Transverse colon (tissue), 4 donors: Measurements from ENCODE around the gene ELK4. TPM values are rescaled to one million over a fixed set of nuclear protein-coding genes. Genes with fewer than 3 reads are reported as not detected.

Experiments
- DNase-seq: peaks from one replicate; pipeline ENCODE4 v3.0.0-alpha.2; 2019
- H3K27ac ChIP-seq, 4 donors: fragments of 200-600 bp; sonication (generic); 2 replicates each; pipeline ENCODE4 v1.5.1; 2016 to 2018; ENCODE audit warnings: inconsistent platforms in 4 of 4
- H3K27me3 ChIP-seq: fragments of 200-600 bp; sonication (generic); 2 replicates; pipeline ENCODE4 v1.5.1; 2017; ENCODE audit warnings: inconsistent platforms
- H3K36me3 ChIP-seq, 4 donors: fragments of 200-600 bp; sonication (generic); 2 replicates each; pipeline ENCODE4 v1.5.1; 2017 to 2019; ENCODE audit warnings: inconsistent platforms in 4 of 4
- H3K4me1 ChIP-seq, 4 donors: fragments of 200-600 bp; sonication (generic); 2 replicates each; pipeline ENCODE4 v1.5.1; 2017 to 2020; ENCODE audit warnings: inconsistent platforms in 4 of 4
- H3K4me3 ChIP-seq, 4 donors: fragments of 200-600 bp; sonication (generic); 1 replicate in 1 of 4; 2 replicates in 3 of 4; pipeline versions ENCODE4 v1.5.1 to v1.6.1; 2017 to 2019; ENCODE audit warnings: inconsistent platforms in 4 of 4
- H3K9me3 ChIP-seq, 2 donors: fragments of 200-600 bp; sonication (generic); 2 replicates each; pipeline ENCODE4 v1.5.1; 2017 to 2019; ENCODE audit warnings: inconsistent platforms in 2 of 2
- CTCF ChIP-seq, 5 experiments: fragments of 200-600 bp in 3 of 5; fragments of 450-650 bp in 2 of 5; sonication (generic) in 3 of 5; IDR thresholded peaks; 1 replicate in 2 of 5; 2 replicates in 3 of 5; pipeline ENCODE4 v1.5.1; 2016 to 2017; ENCODE audit warnings: antibody characterized with exemption in 5 of 5, inconsistent platforms in 3 of 5, mild to moderate bottlenecking in 2 of 5, moderate library complexity in 1 of 5
- EP300 ChIP-seq: sonication (generic); formaldehyde crosslinking; IDR thresholded peaks from one replicate; pipeline ENCODE4 v1.6.1; 2017; ENCODE audit warnings: antibody characterized with exemption, low read depth
- POLR2A ChIP-seq: fragments of 450-650 bp; IDR thresholded peaks from one replicate; pipeline ENCODE4 v1.6.1; 2016; ENCODE audit warnings: antibody characterized with exemption, mild to moderate bottlenecking, moderate library complexity
- POLR2AphosphoS5 ChIP-seq, 3 donors: sonication (generic); formaldehyde crosslinking; IDR thresholded peaks; one replicate each; pipeline ENCODE4 v1.6.1; 2016; ENCODE audit warnings: antibody characterized with exemption in 3 of 3
- WGBS, 2 donors: methylation state at CpG; one replicate each; pipeline ENCODE4 v1.1.5; 2018; ENCODE audit warnings: low coverage in 1 of 2; 5-methylcytosine and 5-hydroxymethylcytosine counted together
- in situ Hi-C, 4 donors: fragments of 200-750 bp; cut with MboI; loops; one replicate each; pipeline versions ENCODE4 v1.15.0 to v1.15.1; 2017; ENCODE audit warnings: low sequenced_read_pairs in 3 of 4, low pct_ligation_motif_present in 1 of 4, low pct_unique_long_range_greater_than_20kb in 1 of 4
- intact Hi-C: fragments of 100-400 bp; cut with DNase I; formaldehyde crosslinking; loops from one replicate; pipeline ENCODE4 v1.15.1; 2023; ENCODE audit warnings: low total_unique reads
- total RNA-seq, 4 donors: library from RNA; depleted of rRNA; stranded (reverse); fragments of >200 nt; gene quantifications; one replicate each; pipeline ENCODE4 v1.1.0, GENCODE V29; 2016

The ELK4 gene
- total RNA-seq, 4 donors from 2014 or later = 16.0 to 24.1 (median 19.7) TPM

GRCh38 chr1:205590457-205590768 lies 41.4 kb downstream of the ELK4 start:
- intact Hi-C loops (no loop called here), in situ Hi-C loops (loop anchor here in 2 of 4 donors (5.0 to 10.0 kb wide), 2 partner anchors 47 to 64 kb away; no protein-coding TSS in a partner anchor)
- WGBS, 2 donors = 17 to 63% methylated on average over 1 to 5 of the region's 5 CpGs
- Histone ChIP-seq H3K27me3 (no peaks in the 10 kb centered on the region), H3K4me1 (peaks cover 7 to 47% (median 20%) of the 10 kb centered on the region in 4 donors), H3K36me3 (no peaks in the 10 kb centered on the region), H3K9me3 (no peaks in the 10 kb centered on the region), H3K4me3 (no peak overlapping the region), H3K27ac (peak overlapping the region; percentile 62 to 75 (median 70))
- TF ChIP-seq POLR2A (no peak), EP300 (no peak), POLR2AphosphoS5 (IDR thresholded peaks at IDR 0.05) (no peak), CTCF (IDR thresholded peaks at IDR 0.05) (no peak)
- no peak for DNase-seq

- Histone ChIP-seq H3K27me3 (no peaks in the 10 kb centered on the region), H3K9me3 (no peaks in the 10 kb centered on the region), H3K27ac (peak overlapping the region; percentile 62 to 75 (median 70)), H3K4me3 (no peak overlapping the region), H3K4me1 (peaks cover 7 to 53% (median 24%) of the 10 kb centered on the region in 4 donors), H3K36me3 (no peaks in the 10 kb centered on the region)
- DNase-seq = no peak
- in situ Hi-C loops = loop anchor here in 3 of 4 donors (5.0 to 10.0 kb wide), 2 partner anchors 47 to 65 kb away; no protein-coding TSS in a partner anchor
- intact Hi-C loops = loop anchor here (10.0 kb wide), 1 partner anchor 45 kb away; the partner anchor contains the start of gene ELK4
- WGBS, 2 donors = 64 to 66% methylated on average over 3 to 7 of the region's 7 CpGs
- TF ChIP-seq EP300 = no peak
- TF ChIP-seq CTCF (IDR thresholded peaks at IDR 0.05) = no peak
- no peak for TF ChIP-seq POLR2AphosphoS5 (IDR thresholded peaks at IDR 0.05)
- no peak for TF ChIP-seq POLR2A
These were observed 42.0 kb downstream of the ELK4 start for GRCh38 chr1:205589618-205590456.

- intact Hi-C loops (loop anchor here (10.0 kb wide), 1 partner anchor 46 kb away; the partner anchor contains the start of gene ELK4), in situ Hi-C loops (loop anchor here in 1 of 4 donors (5.0 kb wide), 1 partner anchor 48 kb away; no protein-coding TSS in a partner anchor)
- TF ChIP-seq POLR2A (no peak), CTCF (IDR thresholded peaks at IDR 0.05) (no peak), EP300 (no peak), POLR2AphosphoS5 (IDR thresholded peaks at IDR 0.05) (no peak)
- H3K4me1 ChIP-seq = peaks cover 7 to 56% (median 24%) of the 10 kb centered on the region in 4 donors
- no peaks in the 10 kb centered on the region for H3K36me3 ChIP-seq
- WGBS, 2 donors = 85 to 93% methylated on average over 5 to 7 of the region's 7 CpGs
- DNase-seq = no peak
- H3K27me3 ChIP-seq = no peaks in the 10 kb centered on the region
- H3K4me3 ChIP-seq = no peak overlapping the region
- no peak overlapping the region for H3K27ac ChIP-seq
- no peaks in the 10 kb centered on the region for H3K9me3 ChIP-seq
These were observed 42.8 kb downstream of the ELK4 start for GRCh38 chr1:205589046-205589445.

- intact Hi-C loops = loop anchor here (10.0 kb wide), 1 partner anchor 46 kb away; the partner anchor contains the start of gene ELK4
- 22% methylated on average over 6 of the region's 6 CpGs; no CpG with 5 or more reads in 1 of the 2 donors for WGBS, 2 donors
- Histone ChIP-seq H3K9me3 (no peaks in the 10 kb centered on the region), H3K4me1 (peaks cover 7 to 56% (median 24%) of the 10 kb centered on the region in 4 donors), H3K4me3 (no peak overlapping the region), H3K36me3 (no peaks in the 10 kb centered on the region), H3K27me3 (no peaks in the 10 kb centered on the region), H3K27ac (peak overlapping the region in 2 of 4 donors; percentile 3 to 35)
- in situ Hi-C loops = loop anchor here in 1 of 4 donors (5.0 kb wide), 1 partner anchor 49 kb away; no protein-coding TSS in a partner anchor
- peak; percentile 53 for DNase-seq
- TF ChIP-seq POLR2AphosphoS5 (IDR thresholded peaks at IDR 0.05) = no peak
- TF ChIP-seq POLR2A = no peak
- TF ChIP-seq EP300 = no peak
- TF ChIP-seq CTCF (IDR thresholded peaks at IDR 0.05) = peak in 4 of 5 experiments; percentile 14 to 33 (median 22)
These were observed 43.2 kb downstream of the ELK4 start for GRCh38 chr1:205588636-205589035.
